GM12872 (cell line): ENCODE results near the gene C17orf100.

Experiments
- CTCF ChIP-seq: IDR thresholded peaks from 3 replicates; pipeline ENCODE4 v1.5.1; 2011; ENCODE audit warnings: low read depth, mild to moderate bottlenecking, low read length, moderate library complexity; ENCODE audit not compliant: insufficient read depth

The C17orf100 gene

GRCh38 chr17:6637458-6637840, 14.1 kb upstream of the C17orf100 start:
- TF ChIP-seq CTCF = no peak

GRCh38 chr17:6638046-6638908, 13.3 kb upstream of the C17orf100 start:
- TF ChIP-seq CTCF = no peak

- no peak for TF ChIP-seq CTCF
These were observed 12.5 kb upstream of the C17orf100 start for GRCh38 chr17:6639014-6639585.

- no peak for TF ChIP-seq CTCF
These were observed 11.7 kb upstream of the C17orf100 start for GRCh38 chr17:6639586-6640535.

GRCh38 chr17:6640536-6641246, 10.9 kb upstream of the C17orf100 start, which contains the start of the genes KIAA0753 and TXNDC17:
TSS of gene KIAA0753 (minus strand) at chr17:6640711. CDS start at chr17:6635103, 5,608 bp downstream.
TSS of gene TXNDC17 (plus strand) at chr17:6641060. CDS start at chr17:6641083, 23 bp downstream.
- TF ChIP-seq CTCF = no peak

- TF ChIP-seq CTCF = no peak
These were observed 10.2 kb upstream of the C17orf100 start for GRCh38 chr17:6641247-6641863.
